ENCODE data around the gene CLUH.

- TF ChIP-seq CTCF (IDR thresholded peaks at IDR 0.05 in 8 of 11, conservative IDR thresholded peaks at IDR 0.05 in 3 of 11), result no peak
- TF ChIP-seq POLR2A (IDR thresholded peaks at IDR 0.05), result no peak
Measured at GRCh38 chr17:2723505-2723996, 12.0 kb upstream of the CLUH start.
